Upper lobe of left lung (tissue), 4 donors: ENCODE results near the gene ZNF483.
A peak's percentile ranks its signal among the peaks of the same experiment; 100 is the strongest.

ENCODE experiments used
- CTCF ChIP-seq, 6 experiments: fragments of 450-650 bp in 4 of 6; fragments of 200-600 bp in 2 of 6; sonication (generic) in 2 of 6; IDR thresholded peaks; one replicate each; pipeline ENCODE4 v1.5.1; 2016 to 2019; ENCODE audit warnings: antibody characterized with exemption in 6 of 6
- EP300 ChIP-seq, 4 donors: sonication (generic); formaldehyde crosslinking; IDR thresholded peaks; one replicate each; pipeline ENCODE4 v1.5.1; 2017; ENCODE audit warnings: antibody characterized with exemption in 4 of 4, control low read depth in 2 of 4
- POLR2A ChIP-seq, 4 donors: fragments of 450-650 bp; IDR thresholded peaks; one replicate each; pipeline ENCODE4 v1.5.1; 2016 to 2017; ENCODE audit warnings: antibody characterized with exemption in 4 of 4, mild to moderate bottlenecking in 2 of 4
- POLR2AphosphoS5 ChIP-seq, 2 donors: sonication (generic); formaldehyde crosslinking; IDR thresholded peaks; one replicate each; pipeline ENCODE4 v1.5.1; 2017; ENCODE audit warnings: antibody characterized with exemption in 2 of 2

GRCh38 chr9:111525056-111525977 is at the start of gene ZNF483:
- peak in 1 of 6 experiments; percentile 8 for TF ChIP-seq CTCF (IDR thresholded peaks at IDR 0.05)
- TF ChIP-seq POLR2A (IDR thresholded peaks at IDR 0.05) = peak in 2 of 4 donors; percentile 27 to 35
- no peak for TF ChIP-seq EP300 (IDR thresholded peaks at IDR 0.05)
- TF ChIP-seq POLR2AphosphoS5 (IDR thresholded peaks at IDR 0.05) = no peak
